ENCODE results near the gene LAMA2.

- TF ChIP-seq POLR2A (IDR thresholded peaks at IDR 0.05; ENCODE audit: low read length) = no peak
- TF ChIP-seq GATA1 (IDR thresholded peaks at IDR 0.05; ENCODE audit: low read depth, low read length) = no peak
Observed at GRCh38 chr6:129030215-129030614, 147.3 kb downstream of the LAMA2 start.

All from erythroblast (primary cell).